ENCODE data around the gene HEATR5A. TPM values are rescaled to one million over a fixed set of nuclear protein-coding genes. Genes with fewer than 3 reads are reported as not detected.

Gene HEATR5A
- total and polyA plus RNA-seq, 11 donors, result 22.4 to 57.6 (median 45.5) TPM

- no peak for ATAC-seq
- TF ChIP-seq POLR2A (IDR thresholded peaks at IDR 0.05), result no peak
- TF ChIP-seq, protein P1, sequence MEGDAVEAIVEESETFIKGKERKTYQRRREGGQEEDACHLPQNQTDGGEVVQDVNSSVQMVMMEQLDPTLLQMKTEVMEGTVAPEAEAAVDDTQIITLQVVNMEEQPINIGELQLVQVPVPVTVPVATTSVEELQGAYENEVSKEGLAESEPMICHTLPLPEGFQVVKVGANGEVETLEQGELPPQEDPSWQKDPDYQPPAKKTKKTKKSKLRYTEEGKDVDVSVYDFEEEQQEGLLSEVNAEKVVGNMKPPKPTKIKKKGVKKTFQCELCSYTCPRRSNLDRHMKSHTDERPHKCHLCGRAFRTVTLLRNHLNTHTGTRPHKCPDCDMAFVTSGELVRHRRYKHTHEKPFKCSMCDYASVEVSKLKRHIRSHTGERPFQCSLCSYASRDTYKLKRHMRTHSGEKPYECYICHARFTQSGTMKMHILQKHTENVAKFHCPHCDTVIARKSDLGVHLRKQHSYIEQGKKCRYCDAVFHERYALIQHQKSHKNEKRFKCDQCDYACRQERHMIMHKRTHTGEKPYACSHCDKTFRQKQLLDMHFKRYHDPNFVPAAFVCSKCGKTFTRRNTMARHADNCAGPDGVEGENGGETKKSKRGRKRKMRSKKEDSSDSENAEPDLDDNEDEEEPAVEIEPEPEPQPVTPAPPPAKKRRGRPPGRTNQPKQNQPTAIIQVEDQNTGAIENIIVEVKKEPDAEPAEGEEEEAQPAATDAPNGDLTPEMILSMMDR (IDR thresholded peaks at IDR 0.05), result no peak
- WGBS, 4 donors, result 59 to 75% (median 70%) methylated on average over 2 of the region's 2 CpGs
- DNase-seq, result no peak
- Histone ChIP-seq H3K27ac (no peak overlapping the region), H3K27me3 (no peaks in the 10 kb centered on the region), H3K36me3 (peaks cover 0 to 4% (median 0%) of the 10 kb centered on the region in 9 donors), H3K9me3 (peaks cover 0 to 4% (median 0%) of the 10 kb centered on the region in 12 donors), H3K4me3 (no peak overlapping the region), H3K4me1 (no peaks in the 10 kb centered on the region)
- intact Hi-C loops (cut with DNase I), result no loop called here
Measured at GRCh38 chr14:31426663-31427062, 6.3 kb upstream of the HEATR5A start.

DNA sequence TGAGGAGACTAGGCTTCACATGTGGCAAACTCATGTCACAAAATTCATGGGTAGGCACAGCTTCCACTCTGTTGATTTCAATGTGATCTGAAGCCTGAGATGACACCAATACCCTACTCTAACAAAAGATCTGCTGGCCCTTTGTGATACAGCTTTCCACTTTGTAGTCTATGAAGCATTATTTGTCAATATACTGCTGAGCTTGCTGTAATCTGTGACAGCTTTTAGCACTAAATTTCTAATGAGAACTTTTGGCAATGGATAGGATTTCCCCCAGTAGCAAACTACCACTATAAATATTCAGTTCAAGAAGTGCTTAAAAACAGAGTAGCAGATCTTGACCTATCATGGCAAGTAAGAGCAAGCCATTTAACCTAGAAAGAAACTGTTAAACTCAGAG lies 5.6 kb upstream of the HEATR5A start:
- no peaks in the 10 kb centered on the region for H3K27me3 ChIP-seq
- TF ChIP-seq, protein P1 (IDR thresholded peaks at IDR 0.05), result no peak
- no peaks in the 10 kb centered on the region for H3K9me3 ChIP-seq
- DNase-seq, result no peak
- no peak overlapping the region for H3K27ac ChIP-seq
- H3K4me3 ChIP-seq, result no peak overlapping the region
- H3K36me3 ChIP-seq, result peaks cover 0 to 4% (median 0%) of the 10 kb centered on the region in 9 donors
- H3K4me1 ChIP-seq, result peaks cover 0 to 4% (median 0%) of the 10 kb centered on the region in 12 donors
- intact Hi-C loops (cut with DNase I), result no loop called here
- ATAC-seq, result no peak

- 94 to 96% (median 94%) methylated on average over 5 of the region's 5 CpGs for WGBS, 4 donors
- Histone ChIP-seq H3K27me3 (no peaks in the 10 kb centered on the region), H3K27ac (peak overlapping the region in 7 of 12 donors; percentile 82 to 96 (median 91)), H3K9me3 (no peaks in the 10 kb centered on the region), H3K4me1 (peaks cover 0 to 25% (median 18%) of the 10 kb centered on the region in 12 donors), H3K4me3 (peak overlapping the region in 4 of 12 donors; percentile 82 to 97 (median 95)), H3K36me3 (no peaks in the 10 kb centered on the region)
- intact Hi-C loops (cut with DNase I), result loop anchor here in 5 of 10 donors (2.0 to 5.0 kb wide), 3 partner anchors 36 to 214 kb away; partner anchors contain the start of genes DTD2 (in 5 of the 5) and HECTD1 (in 1 of the 5)
- DNase-seq (no peak), ATAC-seq (no peak)
- TF ChIP-seq POLR2A (IDR thresholded peaks at IDR 0.05), result no peak
- TF ChIP-seq, protein P1 (IDR thresholded peaks at IDR 0.05), result no peak
Measured at GRCh38 chr14:31421200-31421599, 850 bp upstream of the HEATR5A start.

- ATAC-seq (peak; percentile 48 to 81 (median 76)), DNase-seq (peak; percentile 55 to 84 (median 73))
- H3K27ac ChIP-seq, result peak overlapping the region; percentile 70 to 96 (median 90)
- H3K4me3 ChIP-seq, result peak overlapping the region; percentile 73 to 98 (median 94)
- H3K4me1 ChIP-seq, result peaks cover 0 to 28% (median 21%) of the 10 kb centered on the region in 12 donors
- H3K36me3 ChIP-seq, result no peaks in the 10 kb centered on the region
- no peaks in the 10 kb centered on the region for H3K27me3 ChIP-seq
- no peaks in the 10 kb centered on the region for H3K9me3 ChIP-seq
- TF ChIP-seq, protein P1 (IDR thresholded peaks at IDR 0.05), result no peak
- TF ChIP-seq POLR2A (IDR thresholded peaks at IDR 0.05), result no peak
- intact Hi-C loops (cut with DNase I), result loop anchor here in 6 of 10 donors (2.0 to 5.0 kb wide), 4 partner anchors 37 to 213 kb away; partner anchors contain the start of genes DTD2 (in 5 of the 6) and HECTD1 (in 2 of the 6)
- 0 to 1% (median 0%) methylated on average over 8 to 33 of the region's 33 CpGs for WGBS, 4 donors
Measured at GRCh38 chr14:31419967-31420318, 407 bp downstream of the HEATR5A start.
